ENCODE measurements around the gene DNAJC4.

DNAJC4 gene

DNA sequence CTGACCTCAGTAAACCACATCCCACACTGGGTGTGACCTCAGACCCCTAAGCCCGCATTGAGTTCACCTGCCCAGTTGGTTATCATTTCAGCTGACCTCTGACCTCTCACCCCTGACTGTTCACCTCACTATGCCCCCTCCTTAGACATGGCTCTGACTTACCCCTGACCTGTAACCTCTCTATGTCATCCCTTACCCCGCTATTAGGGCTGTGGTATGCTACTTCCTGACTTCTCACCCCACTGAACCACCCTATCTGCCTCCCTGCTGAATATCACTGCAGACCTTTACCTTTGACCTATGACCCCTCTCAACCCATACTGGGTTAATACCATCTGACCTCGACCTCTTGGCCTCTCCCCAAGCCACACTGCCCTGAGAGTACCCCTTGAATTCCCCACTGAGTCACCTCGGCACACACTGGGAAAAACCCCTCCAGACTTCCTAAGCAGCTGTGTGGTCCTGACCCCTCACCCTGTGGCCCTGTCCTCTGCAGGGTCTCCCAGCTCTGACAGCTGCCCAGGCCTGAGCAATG, 29.3 kb downstream of the DNAJC4 start:
- DNase-seq (ENCODE audit: low spot score), result no peak

DNA sequence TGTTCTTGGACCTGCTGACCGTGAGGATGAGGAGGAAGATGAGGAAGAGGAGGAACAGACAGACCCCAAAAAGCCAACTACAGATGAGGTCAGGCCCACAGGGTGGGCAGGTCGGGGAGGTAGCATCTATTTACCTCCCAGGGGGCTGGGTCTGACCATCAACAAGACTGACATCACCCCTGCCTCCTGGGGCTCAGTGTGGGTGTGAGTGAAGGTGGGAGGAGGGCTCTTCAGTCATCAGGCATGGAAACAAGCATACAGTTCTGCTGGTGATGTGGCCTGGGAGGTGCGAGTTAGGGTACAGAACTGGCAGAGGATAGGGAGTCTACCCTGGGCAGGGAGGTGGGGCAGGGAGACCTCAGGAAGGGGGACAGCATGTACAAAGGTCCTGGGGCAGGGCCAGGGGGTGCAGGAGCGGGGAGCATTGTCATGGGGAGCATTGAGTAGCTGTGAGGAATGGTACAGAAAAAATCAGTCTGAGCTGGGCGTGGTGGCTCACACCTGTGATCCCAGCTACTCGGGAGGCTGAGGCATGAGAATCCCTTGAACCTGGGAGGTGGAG, 29.9 kb downstream of the DNAJC4 start:
- DNase-seq (ENCODE audit: low spot score), result no peak

DNA sequence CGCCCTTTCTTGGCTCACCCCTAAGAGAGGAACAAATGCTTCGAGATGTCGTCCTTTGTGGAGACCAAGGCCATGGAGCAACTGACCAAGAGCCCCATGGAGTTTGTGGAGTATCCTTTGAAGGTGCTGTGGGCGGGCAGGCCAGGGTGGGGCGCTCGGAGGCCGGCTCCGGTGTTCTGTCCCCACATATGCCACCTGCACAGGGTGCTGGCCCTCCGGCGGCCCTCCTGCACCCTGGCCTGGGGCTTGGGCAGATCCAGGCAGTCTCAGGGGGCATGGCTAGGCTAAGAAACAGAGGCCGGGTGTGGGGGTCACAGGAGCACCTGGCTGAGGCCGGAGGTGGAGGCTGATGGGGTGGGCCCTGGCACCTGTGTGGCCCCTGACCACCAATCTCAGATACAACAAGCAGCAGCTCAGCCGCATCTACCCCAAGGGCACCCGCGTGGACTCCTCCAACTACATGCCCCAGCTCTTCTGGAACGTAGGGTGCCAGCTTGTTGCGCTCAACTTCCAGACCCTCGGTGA, 31.3 kb downstream of the DNAJC4 start:
- DNase-seq (ENCODE audit: low spot score), result no peak

DNA sequence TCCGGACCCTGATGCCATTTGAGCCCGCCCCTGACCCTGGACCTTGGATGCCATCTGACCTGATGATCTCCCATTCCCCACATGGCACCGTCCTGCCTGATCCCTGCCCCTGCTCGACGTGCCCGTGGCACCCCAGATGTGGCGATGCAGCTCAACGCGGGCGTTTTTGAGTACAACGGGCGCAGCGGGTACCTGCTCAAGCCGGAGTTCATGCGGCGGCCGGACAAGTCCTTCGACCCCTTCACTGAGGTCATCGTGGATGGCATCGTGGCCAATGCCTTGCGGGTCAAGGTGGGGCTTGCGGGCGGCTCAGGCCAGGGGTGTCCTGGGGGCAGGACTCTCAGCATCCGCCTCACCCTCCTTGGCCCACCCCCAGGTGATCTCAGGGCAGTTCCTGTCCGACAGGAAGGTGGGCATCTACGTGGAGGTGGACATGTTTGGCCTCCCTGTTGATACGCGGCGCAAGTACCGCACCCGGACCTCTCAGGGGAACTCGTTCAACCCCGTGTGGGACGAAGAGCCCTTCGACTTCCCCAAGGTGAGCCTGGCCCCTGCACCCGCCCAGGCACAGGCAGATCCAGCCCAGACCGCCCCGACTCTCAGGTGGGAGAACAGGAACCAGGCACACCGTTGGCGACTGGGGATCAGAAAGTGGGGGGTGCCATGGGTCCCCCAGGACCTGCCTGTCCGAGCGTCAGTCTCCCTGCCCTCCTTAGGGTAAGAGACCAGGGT, 32.1 kb downstream of the DNAJC4 start:
- no peak for DNase-seq (ENCODE audit: low spot score)

DNA sequence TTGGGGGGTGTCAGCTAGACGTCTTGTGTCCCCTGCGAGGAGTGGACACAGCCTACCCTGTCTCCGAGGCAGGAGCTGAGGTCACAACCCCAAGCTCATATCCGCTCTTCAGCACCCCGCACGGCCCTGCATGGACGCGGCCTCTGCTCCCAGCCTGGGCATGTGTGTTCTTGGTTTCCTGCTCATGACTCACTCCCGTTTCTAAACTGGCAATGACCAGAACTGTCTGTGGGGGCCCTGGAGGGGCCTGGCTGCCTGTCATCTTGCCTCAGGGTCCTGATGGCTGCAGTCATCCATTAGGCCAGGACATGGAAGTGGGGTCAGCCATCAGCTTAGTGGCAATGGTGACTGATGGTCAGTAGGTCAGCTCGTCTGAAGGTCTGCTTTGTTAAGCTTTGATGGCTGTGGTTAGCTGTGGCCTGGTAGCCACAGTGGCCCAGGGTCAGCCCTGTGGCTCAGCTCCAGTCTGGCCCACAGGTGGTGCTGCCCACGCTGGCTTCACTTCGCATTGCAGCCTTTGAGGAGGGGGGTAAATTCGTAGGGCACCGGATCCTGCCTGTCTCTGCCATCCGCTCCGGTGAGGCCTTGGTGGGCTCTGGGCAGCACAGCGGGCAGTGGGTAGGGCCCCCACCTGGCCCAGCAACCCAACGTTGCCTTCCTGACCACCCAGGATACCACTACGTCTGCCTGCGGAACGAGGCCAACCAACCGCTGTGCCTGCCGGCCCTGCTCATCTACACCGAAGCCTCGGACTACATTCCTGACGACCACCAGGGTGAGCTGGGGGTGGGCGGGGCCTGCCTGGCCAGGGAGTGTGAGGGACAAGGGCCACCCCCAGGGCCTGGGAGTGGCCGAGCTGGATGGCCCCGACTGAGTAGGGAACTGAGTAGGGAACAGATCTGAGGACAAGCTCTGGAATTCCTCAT, 32.9 kb downstream of the DNAJC4 start:
- DNase-seq (ENCODE audit: low spot score), result no peak

DNA sequence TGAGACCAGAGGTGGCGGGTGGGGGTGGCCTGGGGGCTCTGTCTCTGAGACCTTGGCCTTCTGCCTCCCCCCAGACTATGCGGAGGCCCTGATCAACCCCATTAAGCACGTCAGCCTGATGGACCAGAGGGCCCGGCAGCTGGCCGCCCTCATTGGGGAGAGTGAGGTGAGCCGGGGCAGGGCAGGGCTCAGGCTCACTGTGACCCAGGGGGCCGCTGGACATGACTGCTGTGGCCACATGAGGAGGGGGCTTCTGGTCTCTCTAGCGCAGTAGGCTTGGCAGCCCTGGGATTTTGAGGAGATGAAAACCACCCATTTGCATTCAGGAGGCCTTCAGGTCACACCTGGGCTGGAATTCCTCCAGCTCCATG, 33.6 kb downstream of the DNAJC4 start:
- DNase-seq (ENCODE audit: low spot score), result no peak

DNA sequence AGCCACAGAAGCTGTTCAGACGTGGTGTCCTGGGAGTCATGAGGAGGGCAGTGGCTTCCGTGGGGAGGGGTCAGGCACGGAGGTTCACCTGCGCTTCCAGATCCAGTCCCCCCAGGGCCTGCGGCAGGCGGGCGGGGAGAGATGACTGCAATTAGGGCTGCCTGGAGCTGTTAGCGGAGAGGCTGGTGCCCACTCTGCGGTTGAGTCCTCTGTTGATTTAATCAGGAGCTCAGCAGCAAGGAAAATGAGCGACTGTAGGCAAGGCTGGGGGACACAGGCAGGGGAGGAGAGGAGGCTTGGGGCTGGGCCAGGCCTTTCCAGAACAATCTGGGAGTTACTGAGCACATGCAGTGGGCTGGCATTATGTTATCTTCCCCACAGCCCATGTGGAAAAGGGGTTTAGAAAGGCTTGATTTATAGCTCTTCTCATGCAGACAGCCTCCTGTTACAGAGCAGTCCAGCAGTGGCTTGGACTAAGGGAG, 34.1 kb downstream of the DNAJC4 start:
- DNase-seq (ENCODE audit: low spot score), result no peak

DNA sequence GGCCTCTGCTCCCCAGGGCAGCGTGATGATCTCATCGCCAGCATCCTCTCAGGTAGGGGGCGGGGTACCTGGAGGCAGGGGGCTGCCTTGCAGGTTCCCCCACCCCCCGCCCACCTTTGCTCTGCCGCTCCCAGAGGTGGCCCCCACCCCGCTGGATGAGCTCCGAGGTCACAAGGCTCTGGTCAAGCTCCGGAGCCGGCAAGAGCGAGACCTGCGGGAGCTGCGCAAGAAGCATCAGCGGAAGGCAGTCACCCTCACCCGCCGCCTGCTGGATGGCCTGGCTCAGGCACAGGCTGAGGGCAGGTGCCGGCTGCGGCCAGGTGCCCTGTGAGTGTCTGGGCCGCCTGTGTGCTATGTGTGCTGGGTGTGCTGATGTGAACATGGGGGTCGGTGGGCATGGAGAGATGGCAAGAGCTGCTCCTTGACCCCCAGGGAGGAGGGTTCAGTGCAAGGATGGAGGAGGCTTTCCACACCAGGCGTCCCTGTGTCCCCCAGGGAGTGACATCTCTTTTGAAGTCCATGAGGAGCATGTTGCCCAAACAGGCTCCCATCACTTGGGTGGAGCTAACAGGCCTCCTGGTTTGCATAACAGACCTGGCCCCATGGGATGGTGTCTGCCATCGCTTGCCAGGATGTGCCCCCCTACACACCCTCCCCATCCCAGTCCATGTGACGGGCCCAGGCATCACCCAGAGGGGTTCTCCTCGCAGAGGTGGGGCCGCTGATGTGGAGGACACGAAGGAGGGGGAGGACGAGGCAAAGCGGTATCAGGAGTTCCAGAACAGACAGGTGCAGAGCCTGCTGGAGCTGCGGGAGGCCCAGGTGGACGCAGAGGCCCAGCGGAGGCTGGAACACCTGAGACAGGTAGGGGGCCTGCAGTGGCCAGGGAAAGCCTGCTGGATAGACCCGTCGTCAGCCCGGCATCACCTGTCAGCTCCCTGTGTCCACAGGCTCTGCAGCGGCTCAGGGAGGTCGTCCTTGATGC, 35.1 kb downstream of the DNAJC4 start:
- DNase-seq (ENCODE audit: low spot score), result no peak

DNA sequence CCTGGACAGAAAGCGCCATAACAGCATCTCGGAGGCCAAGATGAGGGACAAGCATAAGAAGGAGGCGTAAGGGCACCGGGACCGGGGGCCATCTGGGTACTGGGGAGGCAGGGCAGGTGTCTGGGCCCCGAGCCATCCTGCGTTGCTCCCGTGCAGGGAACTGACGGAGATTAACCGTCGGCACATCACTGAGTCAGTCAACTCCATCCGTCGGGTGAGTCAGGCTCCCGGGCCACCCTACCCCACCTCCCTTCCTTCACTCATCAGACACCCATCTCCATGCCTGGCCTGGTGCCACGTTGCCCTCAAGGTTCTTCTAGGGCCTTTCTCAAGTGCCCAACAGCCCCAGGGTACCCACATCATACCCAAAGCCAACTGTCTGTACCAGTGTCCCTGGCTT, 36.0 kb downstream of the DNAJC4 start:
- no peak for DNase-seq (ENCODE audit: low spot score)

DNA sequence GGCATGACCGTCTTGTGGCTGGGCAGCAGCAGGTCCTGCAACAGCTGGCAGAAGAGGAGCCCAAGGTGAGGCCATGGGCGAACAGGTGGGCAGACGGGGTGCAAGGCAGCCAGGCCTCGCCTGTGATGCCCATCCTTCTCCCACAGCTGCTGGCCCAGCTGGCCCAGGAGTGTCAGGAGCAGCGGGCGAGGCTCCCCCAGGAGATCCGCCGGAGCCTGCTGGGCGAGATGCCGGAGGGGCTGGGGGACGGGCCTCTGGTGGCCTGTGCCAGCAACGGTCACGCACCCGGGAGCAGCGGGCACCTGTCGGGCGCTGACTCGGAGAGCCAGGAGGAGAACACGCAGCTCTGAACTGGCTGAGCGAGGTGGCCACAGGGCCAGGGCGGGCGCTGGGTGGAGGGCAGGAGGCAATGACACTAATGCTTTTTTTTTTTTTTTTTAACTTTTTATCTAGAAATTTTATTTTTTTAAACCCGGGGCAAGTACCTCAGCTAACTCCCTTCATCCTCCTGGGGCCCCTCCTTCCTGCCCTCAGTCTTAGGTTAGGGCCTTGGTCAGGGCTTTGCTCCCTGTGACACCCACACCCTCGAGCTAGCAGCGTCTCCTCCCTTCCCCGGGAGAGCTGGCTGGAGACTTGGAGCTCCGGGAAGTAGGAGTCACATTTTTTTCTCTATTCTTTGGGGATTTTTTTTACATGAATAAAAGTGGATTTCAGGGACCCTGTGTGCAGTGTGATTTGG, 37.0 kb downstream of the DNAJC4 start:
- DNase-seq (ENCODE audit: low spot score), result no peak

DNA sequence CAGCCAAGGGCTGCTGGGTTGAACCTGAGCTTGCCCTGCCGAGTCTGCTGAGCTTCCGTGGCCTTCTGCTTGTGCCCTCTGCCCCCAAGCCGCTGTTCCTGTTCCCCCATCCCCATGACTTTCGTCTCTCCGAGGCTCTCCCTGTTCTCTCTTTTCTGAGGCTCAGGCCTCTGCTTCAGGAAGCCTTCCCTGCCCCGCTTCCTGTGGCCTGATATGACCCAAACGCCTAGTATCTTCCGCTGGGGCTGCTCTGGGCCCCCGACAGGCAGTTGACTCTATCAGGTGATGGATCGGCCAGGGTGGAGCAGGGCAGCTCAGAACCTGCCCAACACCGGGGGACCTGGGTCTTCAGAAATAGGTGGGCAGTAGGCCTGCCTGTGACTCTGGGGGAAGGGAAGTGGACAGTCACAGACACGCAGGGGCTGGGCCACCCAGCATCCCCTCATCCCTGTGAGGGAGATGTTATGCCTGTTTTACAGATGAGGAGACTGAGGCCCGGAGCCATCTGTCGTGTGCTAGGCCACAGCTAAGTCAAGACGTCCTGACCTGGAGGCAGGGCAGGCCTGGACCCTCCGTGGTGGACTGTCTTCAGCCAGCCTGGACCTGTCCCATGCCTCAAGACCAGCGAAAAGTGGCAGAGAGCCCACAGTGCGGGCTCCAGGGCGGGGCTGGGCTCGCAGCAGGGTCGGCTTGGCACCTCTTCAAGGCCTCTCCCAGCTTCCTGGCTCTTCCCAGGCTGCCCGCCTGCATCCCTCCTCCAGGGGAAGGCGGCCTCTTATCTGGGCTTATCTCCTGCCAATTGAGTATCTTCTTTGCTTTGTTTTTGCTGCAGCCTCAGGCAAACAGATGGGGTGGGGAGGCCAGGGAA, 37.9 kb downstream of the DNAJC4 start:
- no peak for DNase-seq (ENCODE audit: low spot score)

DNA sequence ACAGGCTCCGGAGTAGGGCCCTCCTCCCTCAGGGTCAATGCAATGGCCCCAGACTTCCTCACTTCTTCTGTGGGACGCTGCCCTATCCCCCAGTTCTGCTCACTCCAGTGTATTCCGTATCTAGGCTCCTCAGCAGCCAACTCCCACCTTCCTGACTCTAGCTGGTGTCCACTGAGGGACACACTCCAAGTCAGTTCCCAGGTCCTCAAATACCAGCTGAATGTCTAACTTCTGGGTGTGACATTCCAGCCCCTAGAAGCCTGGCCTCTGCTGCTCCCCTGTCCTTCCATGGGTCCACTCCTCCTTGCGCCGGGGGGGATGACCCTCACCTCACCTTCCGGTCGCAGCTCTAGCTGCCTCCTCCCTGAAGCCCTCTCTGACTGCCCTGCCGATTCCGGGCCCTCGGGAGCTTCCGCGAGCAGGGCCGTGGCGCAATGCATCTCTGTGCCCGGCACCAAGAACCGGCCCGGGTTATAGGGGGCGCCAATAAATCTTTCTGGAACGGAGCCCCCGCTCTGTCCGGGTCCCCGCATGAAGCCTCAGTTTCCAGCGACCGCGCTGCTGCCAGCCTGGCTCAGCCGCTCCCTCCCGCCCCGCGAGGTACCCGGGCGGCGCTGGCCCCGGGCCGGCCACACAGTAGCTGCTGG, 38.7 kb downstream of the DNAJC4 start:
- DNase-seq (ENCODE audit: low spot score), result peak; percentile 64

DNA sequence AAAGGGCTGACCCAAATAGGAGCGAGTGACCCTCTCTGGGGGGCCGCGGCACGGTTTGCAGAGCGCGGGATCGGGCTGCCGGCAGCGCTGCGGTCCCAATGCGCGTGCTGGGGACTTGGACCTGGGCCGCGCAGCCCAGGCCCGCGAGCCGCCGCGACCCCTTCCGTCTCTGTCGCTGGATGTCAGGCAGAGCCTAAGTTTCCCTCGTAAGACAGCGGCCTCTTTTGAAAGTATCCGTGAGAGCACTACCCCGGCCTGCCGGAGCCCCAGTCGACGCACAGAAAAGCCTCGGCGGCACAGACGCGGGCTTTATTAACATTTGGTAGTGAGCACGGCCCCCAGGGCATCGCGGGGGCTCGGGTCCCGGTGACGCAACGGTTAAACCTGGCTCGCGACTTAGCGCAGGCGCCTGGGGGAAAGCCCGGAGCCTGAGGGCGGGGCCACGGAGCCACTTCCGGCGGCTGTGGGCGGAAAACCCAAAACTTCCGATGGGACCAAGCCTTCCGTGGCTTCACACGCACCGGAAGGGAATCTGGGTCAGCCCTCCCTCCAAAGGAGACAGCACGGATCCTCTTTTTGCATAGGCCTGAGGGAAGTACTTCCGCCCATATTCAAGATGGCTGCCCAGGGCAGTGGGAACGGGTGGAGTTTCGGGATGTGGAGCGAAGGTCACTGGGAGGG, 39.3 kb downstream of the DNAJC4 start:
- DNase-seq (ENCODE audit: low spot score), result peak; percentile 99

DNA sequence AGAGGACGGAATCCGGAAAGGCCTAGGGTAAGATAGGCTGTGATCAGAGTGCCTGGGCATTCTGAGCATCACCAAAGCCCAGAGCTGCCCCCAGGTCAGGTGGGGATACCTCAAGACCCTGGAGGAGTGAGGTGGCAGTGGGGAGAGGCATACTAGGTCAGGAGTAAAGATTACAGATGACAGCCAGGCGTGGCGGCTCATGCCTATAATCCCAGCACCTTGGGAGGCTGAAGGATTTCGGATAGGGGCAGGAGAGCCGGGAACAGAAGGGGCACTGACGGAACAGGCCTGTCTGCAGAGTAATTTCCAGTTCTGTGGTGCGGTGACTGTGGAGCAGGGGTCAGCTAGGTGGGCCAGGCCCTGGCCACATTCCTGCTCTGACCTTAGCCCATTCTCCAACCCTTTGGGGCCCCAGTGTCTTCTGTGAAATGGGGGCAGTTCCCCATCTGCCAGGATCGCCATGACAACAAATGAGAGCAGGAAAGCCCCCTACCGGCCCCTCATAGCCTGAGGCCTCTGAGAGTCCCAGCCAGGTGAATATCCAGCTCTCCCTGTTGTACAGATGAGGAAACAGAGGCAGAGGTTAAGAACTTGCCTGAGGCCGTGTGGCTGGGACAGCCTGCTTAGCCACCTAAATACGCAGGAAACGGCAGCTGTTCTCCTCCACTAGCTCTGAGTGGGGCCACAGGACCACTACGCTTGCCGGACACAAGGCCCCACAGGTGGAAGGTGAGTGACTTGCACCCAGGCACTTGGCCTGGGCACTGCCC, 44.9 kb downstream of the DNAJC4 start:
- no peak for DNase-seq (ENCODE audit: low spot score)

DNA sequence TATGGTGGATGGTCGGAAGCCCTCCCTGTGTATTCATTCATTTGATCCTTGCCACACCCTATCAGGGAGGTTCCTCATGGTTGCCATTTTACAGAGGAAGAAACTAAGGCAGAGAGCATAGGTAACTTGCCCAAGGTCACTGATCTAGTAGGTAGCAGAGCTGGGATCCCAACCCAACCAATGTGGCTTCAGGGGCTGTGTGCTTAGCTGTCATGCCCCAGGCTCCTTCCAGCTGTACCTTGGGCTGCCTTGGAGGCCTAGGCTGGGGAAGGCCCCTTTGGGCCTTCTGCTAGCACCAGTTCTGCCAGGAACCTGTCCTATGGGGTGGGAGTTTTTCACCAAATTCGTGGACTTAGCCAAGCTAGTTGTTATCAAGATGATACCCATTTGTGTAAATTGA, 45.5 kb downstream of the DNAJC4 start:
- DNase-seq (ENCODE audit: low spot score), result no peak

DNA sequence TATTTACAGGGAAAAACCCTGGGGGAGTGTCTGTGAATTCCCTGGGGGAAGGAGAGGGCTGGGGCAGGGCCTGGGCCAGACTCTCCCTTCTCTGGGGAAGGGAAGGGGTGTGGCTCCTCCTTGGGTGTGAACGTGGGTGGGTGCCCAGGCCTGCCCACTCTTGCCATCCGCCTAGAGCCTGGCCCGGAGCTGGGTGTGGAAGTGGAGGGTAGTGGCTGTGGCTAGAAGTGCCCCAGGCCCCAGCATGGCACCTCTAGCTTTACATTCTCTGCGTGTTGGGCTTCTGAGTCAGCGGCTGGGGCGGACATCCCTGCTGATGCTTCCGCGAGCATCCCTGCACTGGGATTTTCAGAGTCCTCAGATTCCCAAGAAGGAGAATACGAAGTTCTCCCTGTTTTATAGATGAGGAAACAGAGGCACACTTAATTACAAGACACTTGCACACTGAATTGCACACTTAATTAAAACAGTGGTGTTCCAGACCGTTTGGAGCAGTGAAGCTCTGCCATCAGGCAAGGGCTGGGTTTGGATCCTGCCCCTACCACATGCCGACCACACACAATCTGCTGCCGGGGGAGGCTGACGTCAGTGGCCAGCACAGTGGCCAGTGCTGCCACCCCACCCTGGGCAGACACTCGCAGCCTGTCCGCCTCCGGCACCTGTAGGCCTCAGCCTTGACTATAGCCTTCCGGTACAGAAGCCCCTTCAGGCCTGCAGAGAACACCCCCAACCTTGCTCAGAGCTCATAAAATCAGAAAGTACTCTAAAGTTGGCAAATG, 46.5 kb downstream of the DNAJC4 start:
- DNase-seq (ENCODE audit: low spot score), result no peak
